Aorta (tissue), 5 donors: Measurements from ENCODE around the gene CADM3. TPM values are rescaled to one million over a fixed set of nuclear protein-coding genes. Genes with fewer than 3 reads are reported as not detected.

Experiments
- ATAC-seq: fragments of 200-7000 bp; cut with Tn5 transposase; one replicate; pipeline ENCODE4 v1.9.1; 2022; ENCODE audit warnings: moderate library complexity; ENCODE audit not compliant: low FRiP score
- DNase-seq, 2 donors: peaks; one replicate each; pipeline ENCODE4 v3.0.0-alpha.2; 2020
- H3K27ac ChIP-seq, 2 donors: one replicate each; pipeline ENCODE4 v1.5.1; 2013; ENCODE audit warnings: low read length in 2 of 2, mild to moderate bottlenecking in 2 of 2, moderate library complexity in 2 of 2, control low read depth in 1 of 2, inconsistent platforms in 1 of 2, low read depth in 1 of 2
- H3K27me3 ChIP-seq, 2 donors: one replicate each; pipeline ENCODE4 v1.6.1; 2013; ENCODE audit warnings: control low read depth in 1 of 2, low read length in 1 of 2, mild to moderate bottlenecking in 1 of 2, moderate library complexity in 1 of 2; ENCODE audit not compliant: insufficient read depth in 2 of 2, control insufficient read depth in 1 of 2
- H3K36me3 ChIP-seq, 2 donors: one replicate each; pipeline ENCODE4 v1.6.1; 2013; ENCODE audit warnings: control low read depth in 1 of 2, low read length in 1 of 2, mild to moderate bottlenecking in 1 of 2; ENCODE audit not compliant: insufficient read depth in 2 of 2, control insufficient read depth in 1 of 2
- H3K4me1 ChIP-seq, 2 donors: one replicate each; pipeline ENCODE4 v1.6.1; 2013; ENCODE audit warnings: low read length in 2 of 2, control low read depth in 1 of 2, mild to moderate bottlenecking in 1 of 2, moderate library complexity in 1 of 2; ENCODE audit not compliant: insufficient read depth in 2 of 2, control insufficient read depth in 1 of 2
- H3K4me3 ChIP-seq, 2 donors: one replicate each; pipeline ENCODE4 v1.5.1; 2013; ENCODE audit warnings: low read length in 2 of 2, control low read depth in 1 of 2, mild to moderate bottlenecking in 1 of 2
- H3K9me3 ChIP-seq: one replicate; pipeline ENCODE4 v1.6.1; 2013; ENCODE audit warnings: mild to moderate bottlenecking, low read length; ENCODE audit not compliant: control insufficient read depth
- WGBS, 2 donors: extraction: QIAGEN DNeasy Blood & Tissue Kit; methylation state at CpG; one replicate each; pipeline ENCODE4 v1.1.7; 2013; 5-methylcytosine and 5-hydroxymethylcytosine counted together
- intact Hi-C, 2 donors: fragments of 100-400 bp; cut with DNase I; formaldehyde crosslinking; loops; one replicate each; pipeline versions ENCODE4 v1.14.2 to v1.15.0; 2022
- long read RNA-seq, 2 donors: library from polyadenylated mRNA; unstranded; transcript quantifications; one replicate each; pipeline ENCODE4 v2.0.0, GENCODE V29; 2020 to 2021
- polyA plus RNA-seq, 2 donors: library from polyadenylated mRNA; stranded (reverse); fragments of 200-250 nt; gene quantifications; one replicate each; pipeline ENCODE4 v1.2.3, GENCODE V29; 2013
- total RNA-seq, 2 donors: library from RNA; stranded (reverse); fragmentation: NEBNext Ultra II Directional; extraction: Animal tissue kit (Norgen Biotek cat#: 25700); gene quantifications; one replicate each; pipeline ENCODE4 v1.2.1, GENCODE V29; 2021
- donor health status: healthy with polysubstance abuse.
- donor health status: Bipolar disorder and iron deficiency.
- donor health status: DM: no; HTN: no; CAD: no.
- donor health status: DM: no; HTN: no; CAD: no.
- donor health status: DM: yes; HTN: yes; CAD: no.

CADM3 gene, protein sequence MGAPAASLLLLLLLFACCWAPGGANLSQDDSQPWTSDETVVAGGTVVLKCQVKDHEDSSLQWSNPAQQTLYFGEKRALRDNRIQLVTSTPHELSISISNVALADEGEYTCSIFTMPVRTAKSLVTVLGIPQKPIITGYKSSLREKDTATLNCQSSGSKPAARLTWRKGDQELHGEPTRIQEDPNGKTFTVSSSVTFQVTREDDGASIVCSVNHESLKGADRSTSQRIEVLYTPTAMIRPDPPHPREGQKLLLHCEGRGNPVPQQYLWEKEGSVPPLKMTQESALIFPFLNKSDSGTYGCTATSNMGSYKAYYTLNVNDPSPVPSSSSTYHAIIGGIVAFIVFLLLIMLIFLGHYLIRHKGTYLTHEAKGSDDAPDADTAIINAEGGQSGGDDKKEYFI
- total RNA-seq (10 to 100 TPM; 10.9 to 41.2 TPM), polyA plus RNA-seq (under 1 TPM in 1 of 2 donors, not detected in 1; 0.75 TPM)
- long read RNA-seq, donor 1, transcript CADM3-202 (9 exons, 3,745 nt): major isoform, 18 of 35 reads
- long read RNA-seq, donor 1, partial matches to known transcripts: 2 of 35 reads
- long read RNA-seq, donor 1, other reads (novel, unspliced or antisense): 15 of 35 reads
- long read RNA-seq, donor 2, transcript CADM3-202 (9 exons, 3,745 nt): major isoform, 25 of 30 reads
- long read RNA-seq, donor 2, partial matches to known transcripts: 0 of 30 reads
- long read RNA-seq, donor 2, other reads (novel, unspliced or antisense): 4 of 30 reads

DNA sequence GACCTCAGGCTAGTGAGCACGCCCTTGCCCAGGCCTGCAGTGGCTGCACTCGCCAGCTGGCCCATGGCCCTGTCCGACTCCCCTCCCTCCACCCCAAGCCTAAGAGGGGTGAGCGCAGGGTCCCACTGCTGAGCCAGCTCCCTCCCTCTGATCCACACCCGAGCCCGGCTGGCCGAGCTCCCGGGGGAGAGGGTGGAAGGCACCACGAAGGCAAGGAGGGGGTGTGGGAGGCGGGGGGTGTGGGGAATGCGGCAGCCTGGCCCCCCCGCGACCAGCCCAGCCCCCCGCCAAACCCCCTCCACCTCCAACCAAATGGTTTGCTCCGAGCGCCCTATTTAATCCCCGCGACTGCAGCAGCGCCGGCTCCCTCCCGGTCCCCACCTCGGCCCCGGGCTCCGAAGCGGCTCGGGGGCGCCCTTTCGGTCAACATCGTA is at the start of gene CADM3:
Gene CADM3 (plus strand): TSS at position 362 of the 434 bp plus-strand sequence. CDS start 151 bp downstream, outside the sequence.
- H3K9me3 ChIP-seq: peaks cover 1% of the 10 kb centered on the region
- intact Hi-C loops: no loop called here
- no peaks in the 10 kb centered on the region for H3K36me3 ChIP-seq
- H3K27me3 ChIP-seq: peaks cover 0 to 6% of the 10 kb centered on the region in 2 donors
- ATAC-seq (peak; percentile 65), DNase-seq (no peak)
- no peaks in the 10 kb centered on the region for H3K4me1 ChIP-seq
- no peak within 1 kb of the TSS for H3K4me3 ChIP-seq
- H3K27ac ChIP-seq: no peak within 1 kb of the TSS
- 2 to 5% methylated on average over 21 to 29 of the region's 29 CpGs for WGBS, 2 donors

DNA sequence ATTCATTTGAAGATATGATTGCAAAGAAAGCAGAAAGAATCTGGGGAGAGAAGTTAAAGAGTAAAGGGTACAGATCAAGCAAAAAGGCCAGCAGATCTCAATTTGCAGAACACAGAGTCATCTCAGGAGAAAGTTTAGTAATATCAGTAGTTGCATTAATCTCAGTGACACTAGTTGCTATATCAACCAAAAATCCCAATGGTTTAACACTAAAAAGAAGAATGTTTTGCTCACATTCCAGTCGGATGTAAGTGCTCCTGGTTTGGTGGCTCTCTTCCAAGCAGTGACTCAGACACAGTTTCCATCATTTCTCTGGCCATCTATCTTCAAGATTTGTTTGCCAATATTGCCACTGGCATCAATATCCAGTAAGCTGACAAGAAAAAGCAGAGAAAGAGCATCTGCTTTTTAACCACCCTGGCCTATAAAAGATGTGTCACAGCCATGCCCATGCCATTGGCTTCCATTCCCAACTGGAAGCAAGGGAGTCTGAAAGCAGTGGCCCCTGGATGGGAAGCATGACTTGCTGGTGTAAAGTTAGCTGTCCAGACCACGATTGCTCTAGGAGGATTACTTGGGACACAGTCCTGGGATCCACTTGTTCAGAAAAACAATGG is 49.3 kb upstream of the CADM3 start:
- ATAC-seq (no peak), DNase-seq (no peak)
- intact Hi-C loops: no loop called here
- no peaks in the 10 kb centered on the region for H3K9me3 ChIP-seq
- H3K27me3 ChIP-seq: peaks cover 0 to 2% of the 10 kb centered on the region in 2 donors
- no peak overlapping the region for H3K4me3 ChIP-seq
- H3K27ac ChIP-seq: no peak overlapping the region
- H3K36me3 ChIP-seq: no peaks in the 10 kb centered on the region
- H3K4me1 ChIP-seq: peaks cover 0 to 2% of the 10 kb centered on the region in 2 donors
- WGBS, 2 donors: 32 to 38% methylated on average over 2 of the region's 2 CpGs

DNA sequence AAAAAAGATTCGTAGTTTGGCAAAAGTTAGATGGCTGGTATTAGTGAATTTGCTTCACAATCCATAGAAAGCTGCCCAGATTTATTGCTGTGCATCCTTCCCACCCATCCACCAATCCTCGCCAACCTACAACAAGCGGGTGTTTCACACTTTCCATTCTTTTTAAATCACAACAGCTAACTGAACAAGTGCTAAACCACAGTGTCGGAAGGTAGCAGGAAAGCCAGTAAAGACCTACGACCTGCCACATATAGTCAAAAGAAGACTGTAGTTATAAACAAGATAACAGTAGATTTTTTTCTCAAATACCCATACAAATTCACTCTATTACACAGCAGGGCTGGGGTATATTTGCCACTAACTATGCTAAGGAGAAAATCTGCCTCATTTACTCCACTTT is 47.8 kb upstream of the CADM3 start:
- Histone ChIP-seq H3K4me3 (no peak overlapping the region), H3K36me3 (no peaks in the 10 kb centered on the region), H3K4me1 (peaks cover 0 to 2% of the 10 kb centered on the region in 2 donors), H3K27ac (no peak overlapping the region), H3K27me3 (peaks cover 0 to 2% of the 10 kb centered on the region in 2 donors), H3K9me3 (no peaks in the 10 kb centered on the region)
- 76 to 79% methylated on average over 5 of the region's 5 CpGs for WGBS, 2 donors
- no peak for ATAC-seq
- intact Hi-C loops: no loop called here
- no peak for DNase-seq

DNA sequence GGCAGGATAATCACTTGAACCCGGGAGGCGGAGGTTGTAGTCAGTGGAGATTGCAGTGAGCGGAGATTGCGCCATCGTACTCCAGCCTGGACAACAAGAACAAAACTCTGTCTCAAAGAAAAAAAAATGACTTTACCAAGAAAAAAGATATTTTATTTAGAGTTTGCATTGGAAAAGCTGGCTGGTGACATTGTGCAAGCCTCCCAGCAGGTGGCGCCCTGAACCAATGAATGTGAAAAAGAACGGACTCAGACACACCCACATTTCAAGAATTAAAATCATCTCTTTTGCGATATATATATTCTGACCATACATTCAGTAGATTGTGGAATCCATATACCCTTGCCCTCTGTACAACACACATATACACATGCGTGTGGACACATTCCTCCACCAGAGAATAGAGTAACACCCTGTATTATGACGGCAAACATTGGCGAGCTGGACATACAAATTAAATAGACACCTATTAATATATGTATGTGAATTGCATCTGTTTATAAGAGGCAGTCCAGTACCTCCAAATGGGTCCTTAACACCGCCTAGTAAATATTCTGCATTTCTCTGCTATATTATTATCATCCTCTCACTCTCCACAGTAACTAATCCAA is 39.0 kb upstream of the CADM3 start:
- ATAC-seq (peak; percentile 60), DNase-seq (peak; percentile 70 to 87)
- 48 to 56% methylated on average over 12 of the region's 12 CpGs for WGBS, 2 donors
- Histone ChIP-seq H3K27ac (no peak overlapping the region), H3K27me3 (no peaks in the 10 kb centered on the region), H3K9me3 (no peaks in the 10 kb centered on the region), H3K36me3 (no peaks in the 10 kb centered on the region), H3K4me1 (no peaks in the 10 kb centered on the region), H3K4me3 (no peak overlapping the region)
- intact Hi-C loops: no loop called here

DNA sequence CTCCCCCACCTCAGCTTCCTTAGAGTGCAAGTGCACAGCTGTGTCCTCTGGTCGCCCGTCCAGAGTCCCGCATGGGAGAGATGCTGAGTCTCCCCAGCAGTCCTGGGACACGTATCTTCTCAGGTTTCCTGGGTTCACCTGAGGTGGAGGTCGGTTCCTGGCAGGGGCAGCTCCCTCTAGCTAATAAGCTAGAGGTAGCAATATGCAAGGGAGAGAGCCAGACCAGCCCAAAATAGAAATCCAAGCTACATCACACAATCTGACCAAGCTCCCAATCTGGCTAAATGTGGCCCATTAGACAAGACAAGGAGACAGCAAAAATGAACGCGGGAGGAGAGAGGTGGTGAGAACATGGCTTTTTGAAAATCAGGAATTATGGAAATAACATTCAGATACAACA is 30.9 kb upstream of the CADM3 start:
- Histone ChIP-seq H3K4me3 (no peak overlapping the region), H3K9me3 (peaks cover 1% of the 10 kb centered on the region), H3K27me3 (no peaks in the 10 kb centered on the region), H3K36me3 (no peaks in the 10 kb centered on the region), H3K27ac (no peak overlapping the region), H3K4me1 (no peaks in the 10 kb centered on the region)
- 58 to 65% methylated on average over 7 of the region's 7 CpGs for WGBS, 2 donors
- ATAC-seq: no peak
- DNase-seq: no peak
- intact Hi-C loops: no loop called here

DNA sequence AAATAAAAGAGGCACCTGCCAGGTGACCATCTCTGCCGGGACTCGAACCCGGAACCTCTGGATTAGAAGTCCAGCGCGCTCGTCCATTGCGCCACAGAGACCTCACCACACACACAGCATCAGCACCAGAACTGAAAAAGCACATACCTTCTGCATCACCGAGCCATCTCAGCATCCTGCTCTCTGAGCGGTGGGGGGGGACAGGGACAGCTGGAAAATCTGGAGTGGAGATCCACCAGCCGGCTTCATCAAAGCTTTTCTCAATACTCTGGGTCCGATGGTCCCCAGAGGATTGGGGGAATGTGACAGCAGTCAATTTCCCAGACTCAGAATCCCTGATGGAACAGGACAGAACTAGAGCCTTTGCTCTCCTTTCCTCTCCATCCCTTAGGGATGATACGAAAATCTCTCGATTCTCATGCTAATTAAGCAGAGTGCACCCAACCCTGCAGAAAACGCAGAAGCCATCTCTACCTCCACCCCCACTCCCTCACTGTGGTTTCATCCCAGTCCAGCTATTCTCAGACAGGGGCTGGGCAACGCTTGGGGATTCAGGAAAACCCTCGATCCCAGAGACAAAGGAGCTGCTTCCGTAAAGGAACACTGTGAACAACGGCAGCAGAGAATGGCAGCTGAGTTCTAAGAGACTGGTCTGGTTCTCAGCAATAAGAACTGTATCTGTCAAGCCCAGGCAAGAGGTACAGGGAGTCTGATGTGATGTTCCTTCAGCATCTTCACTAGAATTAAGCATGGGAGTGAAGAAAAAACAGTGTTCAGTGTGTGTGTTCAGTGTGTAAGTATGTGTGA is 29.6 kb upstream of the CADM3 start:
- H3K4me1 ChIP-seq: no peaks in the 10 kb centered on the region
- H3K9me3 ChIP-seq: peaks cover 1% of the 10 kb centered on the region
- ATAC-seq (no peak), DNase-seq (no peak)
- H3K36me3 ChIP-seq: no peaks in the 10 kb centered on the region
- WGBS, 2 donors: 35 to 36% methylated on average over 18 of the region's 18 CpGs
- intact Hi-C loops: no loop called here
- H3K27me3 ChIP-seq: no peaks in the 10 kb centered on the region
- H3K4me3 ChIP-seq: no peak overlapping the region
- no peak overlapping the region for H3K27ac ChIP-seq

DNA sequence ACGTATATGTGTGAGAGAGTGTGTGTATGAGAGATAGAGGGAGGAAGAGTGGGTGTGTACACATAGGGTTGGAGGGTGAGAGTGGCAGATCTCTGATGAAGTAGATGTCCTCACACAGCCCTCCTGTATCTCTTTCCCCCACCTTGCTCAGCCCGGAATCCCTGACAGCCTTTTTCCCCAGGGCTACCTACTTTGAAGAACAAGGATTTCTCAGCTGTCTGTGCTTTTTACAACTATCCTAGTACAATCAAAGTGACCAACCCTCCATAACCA is 29.1 kb upstream of the CADM3 start:
- 35 to 60% methylated on average over 2 of the region's 2 CpGs for WGBS, 2 donors
- H3K9me3 ChIP-seq: peaks cover 1% of the 10 kb centered on the region
- H3K27me3 ChIP-seq: no peaks in the 10 kb centered on the region
- H3K4me3 ChIP-seq: no peak overlapping the region
- ATAC-seq: no peak
- no peak overlapping the region for H3K27ac ChIP-seq
- intact Hi-C loops: no loop called here
- H3K4me1 ChIP-seq: no peaks in the 10 kb centered on the region
- no peak for DNase-seq
- H3K36me3 ChIP-seq: no peaks in the 10 kb centered on the region
